ENCODE measurements around the gene DEFB118. TPM values are rescaled to one million over a fixed set of nuclear protein-coding genes. Genes with fewer than 3 reads are reported as not detected.

Gene DEFB118
- polyA plus RNA-seq, 4 donors: not detected

DNA sequence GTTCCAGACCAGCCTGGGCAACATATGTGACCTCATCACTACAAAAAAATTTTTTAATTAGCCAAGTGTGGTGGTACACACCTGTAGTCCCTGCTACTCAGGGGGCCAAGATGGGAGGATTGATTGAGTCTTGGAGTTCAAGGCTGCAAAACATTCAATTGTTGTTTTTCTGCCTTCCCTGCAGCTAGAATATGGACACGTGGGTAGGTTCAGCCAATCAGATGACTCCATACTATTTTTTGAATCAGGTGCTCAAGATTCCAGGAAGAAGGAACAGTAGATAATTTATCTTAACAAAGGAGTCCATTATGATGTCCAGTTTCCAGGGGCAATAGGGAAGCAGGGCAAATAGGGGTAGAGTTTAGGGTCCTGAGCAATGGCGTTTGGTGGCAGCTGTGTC is 24.4 kb downstream of the DEFB118 start:
- no peaks in the 10 kb centered on the region for H3K27me3 ChIP-seq (ENCODE audit: control insufficient read depth in 3 of 3, insufficient read depth in 3 of 3, low read length in 3 of 3)
- H3K27ac ChIP-seq (ENCODE audit: low read depth in 1 of 3, low read length in 2 of 3): no peak overlapping the region
- H3K36me3 ChIP-seq (ENCODE audit: control insufficient read depth in 3 of 3, insufficient read depth in 2 of 3, low read depth in 1 of 3, low read length in 3 of 3): no peaks in the 10 kb centered on the region
- H3K4me3 ChIP-seq (ENCODE audit: low read depth in 1 of 3, low read length in 3 of 3): no peak overlapping the region
- WGBS, 3 donors: 55 to 82% (median 70%) methylated on average over 2 of the region's 2 CpGs
- no peaks in the 10 kb centered on the region for H3K4me1 ChIP-seq (ENCODE audit: control insufficient read depth in 3 of 3, insufficient read depth in 2 of 3, low read depth in 1 of 3, low read length in 2 of 3)
- no peak for DNase-seq
- FAIRE-seq: no peak
- peaks cover 0 to 17% of the 10 kb centered on the region in 2 donors for H3K9me3 ChIP-seq (ENCODE audit: control insufficient read depth in 2 of 2, insufficient read depth in 1 of 2, low read depth in 1 of 2, low read length in 1 of 2)

DNA sequence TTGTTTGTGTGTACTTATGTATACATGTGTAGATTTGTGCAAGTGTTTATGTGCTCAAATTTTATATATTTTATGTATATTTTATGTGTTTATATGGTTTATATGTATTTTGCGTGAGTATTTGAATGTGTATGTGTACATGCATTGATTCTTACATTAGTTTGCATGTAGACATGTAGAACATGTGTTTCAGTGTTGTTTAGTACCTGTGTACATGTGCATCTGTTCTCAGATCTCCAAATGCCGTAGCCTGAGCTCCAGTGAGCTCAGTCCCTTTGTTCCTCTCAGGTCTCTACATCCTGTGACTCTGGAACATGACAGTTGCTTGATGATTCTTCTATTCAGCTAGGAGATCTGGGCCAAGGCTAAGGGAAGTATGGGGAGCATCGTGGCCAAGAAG is 26.5 kb downstream of the DEFB118 start:
- no peak overlapping the region for H3K4me3 ChIP-seq (ENCODE audit: low read depth in 1 of 3, low read length in 3 of 3)
- no peaks in the 10 kb centered on the region for H3K36me3 ChIP-seq (ENCODE audit: control insufficient read depth in 3 of 3, insufficient read depth in 2 of 3, low read depth in 1 of 3, low read length in 3 of 3)
- 29 to 42% (median 41%) methylated on average over 3 of the region's 3 CpGs for WGBS, 3 donors
- H3K27me3 ChIP-seq (ENCODE audit: control insufficient read depth in 3 of 3, insufficient read depth in 3 of 3, low read length in 3 of 3): no peaks in the 10 kb centered on the region
- no peak for FAIRE-seq
- no peak for DNase-seq
- H3K9me3 ChIP-seq (ENCODE audit: control insufficient read depth in 2 of 2, insufficient read depth in 1 of 2, low read depth in 1 of 2, low read length in 1 of 2): peaks cover 0 to 13% of the 10 kb centered on the region in 2 donors
- no peak overlapping the region for H3K27ac ChIP-seq (ENCODE audit: low read depth in 1 of 3, low read length in 2 of 3)
- no peaks in the 10 kb centered on the region for H3K4me1 ChIP-seq (ENCODE audit: control insufficient read depth in 3 of 3, insufficient read depth in 2 of 3, low read depth in 1 of 3, low read length in 2 of 3)

DNA sequence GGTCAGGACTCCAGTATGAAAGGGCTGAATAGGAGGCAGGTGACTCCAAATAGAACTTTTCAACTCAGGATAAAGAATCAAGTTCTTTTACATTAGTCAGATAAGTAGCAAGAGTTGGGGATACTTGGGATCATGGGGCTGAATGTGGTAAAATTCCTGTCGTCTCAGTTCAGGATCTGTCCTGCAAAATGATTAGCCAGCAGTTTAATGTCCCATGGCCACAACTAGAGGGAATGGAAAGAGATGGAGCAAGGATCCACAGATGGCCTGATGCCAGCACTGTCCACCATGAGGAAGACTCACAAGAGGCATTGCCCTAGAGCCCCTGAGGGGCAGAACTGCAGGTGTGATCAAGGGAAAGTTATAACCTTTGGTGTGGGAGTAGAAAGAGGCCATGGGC is 35.5 kb downstream of the DEFB118 start:
- DNase-seq: no peak
- no peaks in the 10 kb centered on the region for H3K36me3 ChIP-seq (ENCODE audit: control insufficient read depth in 3 of 3, insufficient read depth in 2 of 3, low read depth in 1 of 3, low read length in 3 of 3)
- FAIRE-seq: no peak
- no peaks in the 10 kb centered on the region for H3K27me3 ChIP-seq (ENCODE audit: control insufficient read depth in 3 of 3, insufficient read depth in 3 of 3, low read length in 3 of 3)
- peaks cover 0 to 13% of the 10 kb centered on the region in 2 donors for H3K9me3 ChIP-seq (ENCODE audit: control insufficient read depth in 2 of 2, insufficient read depth in 1 of 2, low read depth in 1 of 2, low read length in 1 of 2)
- no peaks in the 10 kb centered on the region for H3K4me1 ChIP-seq (ENCODE audit: control insufficient read depth in 3 of 3, insufficient read depth in 2 of 3, low read depth in 1 of 3, low read length in 2 of 3)
- H3K27ac ChIP-seq (ENCODE audit: low read depth in 1 of 3, low read length in 2 of 3): no peak overlapping the region
- WGBS, 3 donors: 33 to 64% (median 53%) methylated on average over 1 of the region's 1 CpG
- H3K4me3 ChIP-seq (ENCODE audit: low read depth in 1 of 3, low read length in 3 of 3): no peak overlapping the region

DNA sequence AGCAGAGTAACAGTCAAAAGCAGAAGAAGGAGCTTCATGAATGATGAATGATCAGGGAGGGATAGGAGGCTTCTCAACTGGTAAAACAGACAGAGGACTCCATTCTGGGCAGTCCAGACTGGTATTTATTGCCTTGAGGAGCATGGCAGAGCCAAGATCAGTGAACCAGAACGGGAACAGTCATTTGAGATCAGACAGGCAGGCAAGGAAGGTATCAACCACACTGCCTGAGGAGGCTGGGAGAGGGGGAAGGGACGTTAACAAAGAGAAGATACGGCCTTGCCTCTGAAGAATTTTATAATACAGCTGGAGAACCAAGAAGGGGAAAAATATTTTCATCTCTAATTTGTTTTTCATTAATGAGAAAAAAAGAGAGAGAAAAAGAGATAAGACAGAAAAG is 37.7 kb downstream of the DEFB118 start, which contains the start of gene DEFB121:
DEFB121 (minus strand) TSS at position 101 of the 400 bp plus-strand sequence; CDS start at position 38, 63 bp downstream.
- peaks cover 0 to 10% of the 10 kb centered on the region in 2 donors for H3K9me3 ChIP-seq (ENCODE audit: control insufficient read depth in 2 of 2, insufficient read depth in 1 of 2, low read depth in 1 of 2, low read length in 1 of 2)
- FAIRE-seq: no peak
- H3K4me3 ChIP-seq (ENCODE audit: low read depth in 1 of 3, low read length in 3 of 3): no peak within 1 kb of the TSS
- H3K27ac ChIP-seq (ENCODE audit: low read depth in 1 of 3, low read length in 2 of 3): no peak within 1 kb of the TSS
- H3K4me1 ChIP-seq (ENCODE audit: control insufficient read depth in 3 of 3, insufficient read depth in 2 of 3, low read depth in 1 of 3, low read length in 2 of 3): no peaks in the 10 kb centered on the region
- H3K36me3 ChIP-seq (ENCODE audit: control insufficient read depth in 3 of 3, insufficient read depth in 2 of 3, low read depth in 1 of 3, low read length in 3 of 3): no peaks in the 10 kb centered on the region
- no peak for DNase-seq
- WGBS, 3 donors: 30 to 46% (median 41%) methylated on average over 3 of the region's 3 CpGs
- H3K27me3 ChIP-seq (ENCODE audit: control insufficient read depth in 3 of 3, insufficient read depth in 3 of 3, low read length in 3 of 3): no peaks in the 10 kb centered on the region

DNA sequence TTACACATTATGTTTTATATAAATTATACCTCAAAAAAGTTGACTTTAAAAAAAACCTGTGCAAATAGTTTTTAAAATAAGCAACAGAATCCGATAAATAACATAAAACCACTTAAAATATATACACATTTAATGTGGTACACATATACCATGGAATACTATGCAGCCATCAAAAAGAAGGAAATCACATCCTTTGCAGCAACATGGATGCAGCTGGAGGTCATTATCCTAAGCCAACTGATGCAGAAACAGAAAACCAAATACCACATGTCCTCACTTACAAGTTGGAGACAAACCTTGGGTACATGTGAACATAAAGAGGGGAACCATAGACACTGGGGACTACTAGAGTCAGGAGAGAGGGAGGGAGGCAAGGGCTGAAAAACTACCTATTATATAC is 41.6 kb downstream of the DEFB118 start:
- no peaks in the 10 kb centered on the region for H3K36me3 ChIP-seq (ENCODE audit: control insufficient read depth in 3 of 3, insufficient read depth in 2 of 3, low read depth in 1 of 3, low read length in 3 of 3)
- no peak overlapping the region for H3K4me3 ChIP-seq (ENCODE audit: low read depth in 1 of 3, low read length in 3 of 3)
- no peak for FAIRE-seq
- H3K27me3 ChIP-seq (ENCODE audit: control insufficient read depth in 3 of 3, insufficient read depth in 3 of 3, low read length in 3 of 3): no peaks in the 10 kb centered on the region
- no peak for DNase-seq
- no peaks in the 10 kb centered on the region for H3K4me1 ChIP-seq (ENCODE audit: control insufficient read depth in 3 of 3, insufficient read depth in 2 of 3, low read depth in 1 of 3, low read length in 2 of 3)
- 33 to 45% (median 33%) methylated on average over 1 of the region's 1 CpG for WGBS, 3 donors
- H3K27ac ChIP-seq (ENCODE audit: low read depth in 1 of 3, low read length in 2 of 3): no peak overlapping the region
- H3K9me3 ChIP-seq (ENCODE audit: control insufficient read depth in 2 of 2, insufficient read depth in 1 of 2, low read depth in 1 of 2, low read length in 1 of 2): peaks cover 0 to 18% of the 10 kb centered on the region in 2 donors

DNA sequence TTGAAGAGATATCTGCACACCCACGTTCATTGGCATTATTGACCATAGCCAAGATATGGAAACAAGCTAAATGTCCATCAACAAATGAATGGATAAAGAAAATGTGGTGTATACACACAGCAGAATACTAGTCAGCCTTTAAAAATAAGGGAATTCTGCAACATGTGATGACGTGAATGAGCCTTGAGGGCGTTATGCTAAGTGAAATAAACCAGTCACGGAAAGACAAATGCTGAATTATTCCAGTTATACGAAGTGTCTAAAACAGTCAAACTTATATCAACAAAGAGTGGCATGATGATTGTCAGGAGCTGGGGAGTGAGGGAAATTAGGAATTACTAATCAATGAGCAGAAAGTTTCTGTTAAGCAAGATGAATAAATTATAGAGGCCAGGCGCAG is 46.0 kb downstream of the DEFB118 start:
- no peak for DNase-seq
- Histone ChIP-seq H3K9me3 (ENCODE audit: control insufficient read depth in 2 of 2, insufficient read depth in 1 of 2, low read depth in 1 of 2, low read length in 1 of 2) (peaks cover 0 to 14% of the 10 kb centered on the region in 2 donors), H3K4me1 (ENCODE audit: control insufficient read depth in 3 of 3, insufficient read depth in 2 of 3, low read depth in 1 of 3, low read length in 2 of 3) (no peaks in the 10 kb centered on the region), H3K4me3 (ENCODE audit: low read depth in 1 of 3, low read length in 3 of 3) (no peak overlapping the region), H3K27me3 (ENCODE audit: control insufficient read depth in 3 of 3, insufficient read depth in 3 of 3, low read length in 3 of 3) (no peaks in the 10 kb centered on the region), H3K27ac (ENCODE audit: low read depth in 1 of 3, low read length in 2 of 3) (no peak overlapping the region), H3K36me3 (ENCODE audit: control insufficient read depth in 3 of 3, insufficient read depth in 2 of 3, low read depth in 1 of 3, low read length in 3 of 3) (no peaks in the 10 kb centered on the region)
- FAIRE-seq: no peak
- 72 to 77% (median 76%) methylated on average over 6 of the region's 6 CpGs for WGBS, 3 donors

DNA sequence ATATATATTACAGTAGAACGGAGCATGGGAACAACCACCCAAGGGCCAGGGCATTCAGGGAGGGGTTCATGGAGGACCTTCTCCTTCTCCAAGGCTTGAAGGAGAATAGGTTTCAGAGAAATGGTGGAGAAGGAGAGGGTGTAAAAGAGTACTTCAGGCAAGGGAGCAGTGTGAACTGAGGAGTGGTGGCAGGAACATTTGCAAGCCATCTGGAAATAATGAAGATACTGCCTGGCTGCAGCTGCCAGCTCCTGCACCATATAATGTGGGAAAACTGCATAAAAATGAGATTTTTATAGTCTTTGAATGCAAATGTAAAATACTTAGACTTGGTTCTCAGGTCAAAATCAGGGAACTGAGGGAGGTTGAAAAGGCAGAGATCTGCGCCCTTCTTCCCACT is 47.3 kb downstream of the DEFB118 start:
- FAIRE-seq (no peak), DNase-seq (no peak)
- H3K4me1 ChIP-seq (ENCODE audit: control insufficient read depth in 3 of 3, insufficient read depth in 2 of 3, low read depth in 1 of 3, low read length in 2 of 3): no peaks in the 10 kb centered on the region
- no peak overlapping the region for H3K4me3 ChIP-seq (ENCODE audit: low read depth in 1 of 3, low read length in 3 of 3)
- WGBS, 3 donors: 85 to 96% (median 91%) methylated on average over 2 of the region's 2 CpGs
- H3K9me3 ChIP-seq (ENCODE audit: control insufficient read depth in 2 of 2, insufficient read depth in 1 of 2, low read depth in 1 of 2, low read length in 1 of 2): peaks cover 0 to 14% of the 10 kb centered on the region in 2 donors
- H3K27me3 ChIP-seq (ENCODE audit: control insufficient read depth in 3 of 3, insufficient read depth in 3 of 3, low read length in 3 of 3): no peaks in the 10 kb centered on the region
- no peak overlapping the region for H3K27ac ChIP-seq (ENCODE audit: low read depth in 1 of 3, low read length in 2 of 3)
- no peaks in the 10 kb centered on the region for H3K36me3 ChIP-seq (ENCODE audit: control insufficient read depth in 3 of 3, insufficient read depth in 2 of 3, low read depth in 1 of 3, low read length in 3 of 3)

DNA sequence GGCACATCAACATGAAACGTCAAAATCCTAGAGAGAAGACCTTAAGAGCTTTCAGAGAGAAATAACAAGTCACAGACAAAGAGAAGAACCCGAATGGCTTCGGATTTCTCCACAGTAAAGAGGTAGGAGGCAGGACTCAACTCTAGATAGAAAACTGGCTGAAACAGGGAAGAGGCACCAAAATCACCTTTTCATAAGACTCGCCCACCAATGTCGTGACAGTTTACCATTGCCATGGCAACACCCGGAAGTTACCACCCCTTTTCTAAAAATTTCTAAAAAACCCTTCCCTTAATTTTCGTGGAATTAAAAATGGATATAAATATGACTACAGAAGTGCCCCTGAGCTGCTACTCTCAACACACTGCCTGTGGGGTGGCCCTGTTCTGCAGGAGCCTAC is 49.9 kb downstream of the DEFB118 start:
- Histone ChIP-seq H3K27ac (ENCODE audit: low read depth in 1 of 3, low read length in 2 of 3) (no peak overlapping the region), H3K27me3 (ENCODE audit: control insufficient read depth in 3 of 3, insufficient read depth in 3 of 3, low read length in 3 of 3) (no peaks in the 10 kb centered on the region), H3K9me3 (ENCODE audit: control insufficient read depth in 2 of 2, insufficient read depth in 1 of 2, low read depth in 1 of 2, low read length in 1 of 2) (peaks cover 0 to 8% of the 10 kb centered on the region in 2 donors), H3K4me3 (ENCODE audit: low read depth in 1 of 3, low read length in 3 of 3) (no peak overlapping the region), H3K4me1 (ENCODE audit: control insufficient read depth in 3 of 3, insufficient read depth in 2 of 3, low read depth in 1 of 3, low read length in 2 of 3) (no peaks in the 10 kb centered on the region), H3K36me3 (ENCODE audit: control insufficient read depth in 3 of 3, insufficient read depth in 2 of 3, low read depth in 1 of 3, low read length in 3 of 3) (no peaks in the 10 kb centered on the region)
- DNase-seq (no peak), FAIRE-seq (no peak)
- 81 to 87% (median 82%) methylated on average over 7 of the region's 7 CpGs for WGBS, 3 donors

All from small intestine (tissue), 7 donors.